NCI-H1436 (cell line): Measurements from ENCODE around the gene GJB1.
A peak's percentile ranks its signal among the peaks of the same experiment; 100 is the strongest.
"Not testable (repeated sequence)": the region's sequence is repeated elsewhere in the genome, so short reads cannot be mapped to it uniquely, and the experiment has no call there.

Experiments
- DNase-seq: peaks from one replicate; lab custom pipeline; 2025; lab: John Stamatoyannopoulos, UW

GJB1 gene

DNA sequence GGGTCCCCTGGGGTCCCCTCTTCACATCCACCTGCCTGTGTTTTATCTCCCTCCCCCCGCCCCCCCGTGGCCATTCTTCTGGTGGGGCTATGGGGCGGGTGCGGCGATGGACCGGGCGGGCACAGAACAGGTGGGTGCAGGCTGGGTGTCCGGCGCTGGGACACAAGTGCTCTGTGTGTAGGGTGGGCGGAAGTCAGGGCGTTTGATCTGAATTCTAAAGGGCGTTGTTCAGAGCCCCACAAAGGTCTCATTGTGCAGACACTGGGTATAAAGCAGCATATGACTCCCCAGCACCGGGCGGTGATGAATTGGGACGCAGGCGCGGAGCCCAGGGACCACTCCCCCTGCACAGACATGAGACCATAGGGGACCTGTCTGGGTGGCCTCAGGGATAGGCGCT lies at the start of gene GJB1:
TSS of gene GJB1 (plus strand) at position 296 of the 400 bp plus-strand sequence. CDS start 484 bp downstream, outside the sequence.
- no peak for DNase-seq

GRCh38 chrX:71173440-71173839 lies 49.6 kb upstream of the GJB1 start:
- DNase-seq = no peak

- no peak for DNase-seq
These were observed 48.2 kb upstream of the GJB1 start for GRCh38 chrX:71174795-71175194.

- DNase-seq = no peak
These were observed 47.5 kb upstream of the GJB1 start for GRCh38 chrX:71175531-71175930.

DNA sequence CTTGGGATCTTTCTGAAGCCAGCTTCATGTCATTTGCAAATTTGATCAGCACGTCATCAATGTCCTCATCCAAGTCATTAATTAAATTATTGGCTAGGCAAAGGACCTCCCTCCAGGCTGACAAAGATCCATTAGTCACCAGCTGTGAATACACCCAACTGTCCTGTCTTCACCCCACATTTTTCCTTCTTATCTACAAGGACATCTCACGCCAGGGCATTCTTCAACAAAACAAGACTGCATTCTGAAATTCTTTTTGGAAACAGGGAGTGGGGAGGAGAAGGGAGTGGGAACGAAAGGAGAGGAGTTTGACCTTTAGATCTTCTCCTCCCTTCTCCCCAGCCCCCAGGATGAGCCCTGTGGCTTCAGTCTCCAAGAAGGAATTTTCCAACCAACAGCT lies 45.7 kb upstream of the GJB1 start:
- no peak for DNase-seq

GRCh38 chrX:71178908-71179307 lies 44.1 kb upstream of the GJB1 start:
- peak; percentile 68 for DNase-seq

GRCh38 chrX:71180579-71181265 lies 42.3 kb upstream of the GJB1 start:
- not testable (repeated sequence) for DNase-seq

GRCh38 chrX:71181558-71181909 lies 41.5 kb upstream of the GJB1 start:
- DNase-seq = peak; percentile 53

DNA sequence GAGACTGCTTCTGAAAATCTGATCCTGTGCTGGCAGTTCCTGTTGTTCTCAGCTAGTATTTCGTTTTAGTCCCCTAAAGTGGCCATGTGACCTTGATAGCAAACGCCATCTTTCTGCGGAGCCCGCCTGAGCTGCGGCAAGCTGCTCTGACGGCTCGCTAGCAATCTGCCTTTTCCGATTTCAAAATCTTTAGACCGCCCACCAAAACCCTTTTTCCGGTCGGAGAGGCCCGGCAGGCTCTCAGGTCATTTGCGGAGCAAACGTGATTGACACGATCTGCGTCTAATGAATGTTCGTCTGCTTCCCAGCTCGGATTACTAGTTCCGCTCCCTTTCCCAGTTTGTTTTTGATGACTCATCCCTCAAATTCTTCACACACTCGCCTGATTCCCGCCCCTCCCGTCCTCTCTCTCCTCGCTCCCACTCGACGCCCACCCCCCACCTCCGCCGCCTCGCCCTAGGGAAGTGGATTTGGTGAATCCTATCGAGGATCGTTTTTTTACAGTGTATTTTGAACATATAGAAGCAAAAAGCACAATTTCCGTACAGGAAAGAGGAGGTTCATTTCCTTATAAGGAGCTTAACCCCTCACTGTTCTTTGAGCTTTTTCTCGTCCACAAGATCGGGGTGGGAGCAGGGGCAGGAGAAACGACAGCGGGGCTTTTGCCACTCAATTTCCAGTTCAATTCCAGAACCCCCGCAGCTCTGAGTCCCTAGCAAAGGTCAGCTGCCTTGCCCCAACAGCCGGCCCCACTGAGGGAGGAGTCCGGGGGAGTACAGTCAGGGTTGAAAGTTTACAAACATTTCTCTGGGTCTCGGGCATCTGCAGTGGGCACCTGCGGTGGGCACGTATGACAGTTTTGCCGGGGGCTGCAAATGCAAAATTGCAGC lies 40.9 kb upstream of the GJB1 start:
- DNase-seq = peak; percentile 98

DNA sequence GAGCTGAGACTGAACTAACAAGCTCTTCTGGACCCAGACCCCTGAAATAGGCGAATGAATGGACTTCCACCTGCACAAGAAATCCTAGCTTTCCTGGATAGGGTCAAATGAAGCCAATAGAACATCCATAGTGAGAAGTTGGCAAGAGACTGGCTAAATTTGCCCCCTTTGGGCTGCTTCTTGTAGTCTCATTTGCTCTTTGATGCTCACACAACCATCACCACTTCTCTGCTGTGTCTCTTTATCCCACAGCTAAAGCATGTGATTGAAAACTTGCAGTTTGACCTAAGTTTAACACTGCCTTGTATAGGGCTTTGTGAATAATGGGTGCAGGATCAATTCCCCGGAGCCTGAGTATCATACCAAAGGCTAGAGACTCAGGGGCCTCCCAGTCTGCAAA lies 40.2 kb upstream of the GJB1 start:
- DNase-seq = no peak

DNA sequence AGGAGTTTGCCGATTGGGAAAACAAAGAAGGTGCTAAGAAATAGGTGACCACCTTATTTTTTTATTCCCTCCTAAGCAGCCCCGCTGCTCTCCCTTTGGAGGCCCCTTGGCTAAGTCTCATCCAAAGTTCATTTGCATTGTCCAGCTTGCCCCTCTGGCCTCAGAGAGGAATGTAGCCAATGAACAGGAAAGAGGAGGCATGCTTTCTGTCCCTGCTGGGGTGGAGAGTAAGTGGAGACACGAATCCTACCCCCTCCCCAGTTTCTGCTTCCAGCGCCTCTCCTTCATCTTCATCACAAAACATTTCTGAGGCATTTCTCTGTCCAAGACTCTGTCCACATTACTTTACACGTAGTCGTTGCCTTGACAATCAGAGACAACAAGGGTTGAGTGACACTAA lies 39.7 kb upstream of the GJB1 start:
- no peak for DNase-seq

- DNase-seq = no peak
These were observed 38.9 kb upstream of the GJB1 start for GRCh38 chrX:71184092-71184491.

GRCh38 chrX:71184803-71185495 lies 38.1 kb upstream of the GJB1 start:
- DNase-seq = no peak

DNA sequence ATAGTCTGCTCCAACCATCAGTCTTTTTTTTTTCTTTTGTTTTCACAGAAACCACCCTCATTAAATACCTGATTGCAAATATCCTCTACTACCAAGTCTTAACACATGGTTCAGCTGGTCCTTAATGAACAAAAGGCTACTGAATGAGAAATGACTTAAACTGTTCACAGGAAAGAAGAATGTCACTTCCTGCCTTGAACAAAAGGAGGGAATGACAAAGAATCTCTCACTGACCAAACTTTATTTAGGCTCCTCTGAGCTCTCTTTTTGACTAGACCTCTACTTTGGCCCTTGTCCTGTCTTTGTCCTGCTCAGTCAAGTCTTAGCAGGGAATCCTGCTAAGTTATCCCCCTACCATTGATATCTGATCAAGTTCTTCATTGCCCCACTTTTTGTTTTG lies 31.8 kb upstream of the GJB1 start:
- no peak for DNase-seq

GRCh38 chrX:71195964-71196649 lies 26.9 kb upstream of the GJB1 start:
- no peak for DNase-seq

- DNase-seq = no peak
These were observed 25.0 kb upstream of the GJB1 start for GRCh38 chrX:71198066-71198465.

DNA sequence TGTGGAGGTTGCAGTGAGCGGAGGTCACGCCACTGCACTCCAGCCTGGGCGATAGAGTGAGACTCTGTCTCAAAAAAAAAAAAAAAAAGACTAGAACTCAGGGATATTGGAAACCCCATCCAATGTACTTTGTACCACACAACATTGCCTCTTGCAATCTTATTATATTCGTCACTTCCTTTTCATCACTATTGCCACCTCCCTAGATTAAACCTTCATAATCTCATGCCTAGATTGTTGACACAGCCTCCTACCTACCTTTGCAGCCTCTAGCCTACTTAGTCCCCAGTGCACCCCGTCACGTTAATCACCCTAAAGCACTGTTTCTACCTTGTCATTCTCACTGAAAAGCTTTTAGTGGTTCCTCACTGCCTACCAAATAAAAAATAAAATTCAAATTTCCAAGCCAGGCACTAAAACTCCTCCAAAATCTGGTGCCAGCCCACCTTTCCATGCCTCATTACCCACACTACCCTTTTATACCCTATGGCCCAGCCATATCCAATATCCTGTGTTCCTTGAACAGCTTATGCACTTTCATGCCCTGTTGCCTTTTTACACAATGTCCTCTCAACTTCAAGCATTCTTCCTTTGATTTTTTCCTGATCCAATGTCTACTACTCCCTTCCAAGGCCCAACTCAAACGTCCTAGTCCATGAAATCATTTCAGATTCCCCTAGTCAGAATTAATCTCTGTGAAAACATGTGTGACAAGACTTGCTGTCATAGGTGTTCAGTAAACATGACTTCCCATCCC lies 23.6 kb upstream of the GJB1 start:
- no peak for DNase-seq

DNA sequence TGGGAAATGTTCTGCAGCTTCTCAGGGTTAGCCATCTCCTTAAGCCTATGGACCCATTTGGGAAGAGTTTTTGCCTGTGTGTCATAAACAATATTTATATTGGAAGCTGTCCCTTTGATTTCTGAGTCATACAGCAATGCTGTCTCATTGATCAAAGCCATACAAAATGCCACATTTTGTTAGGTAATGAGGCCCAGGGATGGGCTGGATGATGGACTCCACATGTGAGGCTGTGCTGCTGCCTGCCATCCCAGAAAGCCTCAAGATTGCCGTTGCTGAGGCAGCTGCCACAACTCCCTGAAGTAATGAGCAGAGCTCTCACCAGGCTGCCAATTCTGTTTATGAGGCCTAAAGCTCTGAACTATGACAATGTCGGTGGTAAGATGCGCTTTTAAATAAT lies 12.2 kb upstream of the GJB1 start:
- DNase-seq = no peak

DNA sequence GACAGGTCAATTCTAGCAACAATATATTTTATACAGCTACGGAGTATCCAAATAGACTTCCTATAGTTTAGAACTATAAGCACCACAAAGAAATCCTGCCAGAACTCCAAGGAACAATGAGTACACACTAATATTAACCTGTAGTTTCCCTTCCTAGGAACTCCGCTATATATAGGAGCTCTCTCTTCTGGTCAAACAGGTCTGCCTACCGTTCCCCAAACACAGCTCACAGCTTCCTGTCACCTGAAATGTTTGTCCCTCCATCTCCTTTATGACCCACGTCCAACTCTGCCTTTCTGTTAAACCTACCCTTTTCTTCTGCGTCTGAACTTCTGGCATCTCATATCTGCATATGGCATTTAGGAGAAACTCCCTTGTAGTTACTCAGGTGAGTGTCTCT lies 10.5 kb upstream of the GJB1 start:
- no peak for DNase-seq

DNA sequence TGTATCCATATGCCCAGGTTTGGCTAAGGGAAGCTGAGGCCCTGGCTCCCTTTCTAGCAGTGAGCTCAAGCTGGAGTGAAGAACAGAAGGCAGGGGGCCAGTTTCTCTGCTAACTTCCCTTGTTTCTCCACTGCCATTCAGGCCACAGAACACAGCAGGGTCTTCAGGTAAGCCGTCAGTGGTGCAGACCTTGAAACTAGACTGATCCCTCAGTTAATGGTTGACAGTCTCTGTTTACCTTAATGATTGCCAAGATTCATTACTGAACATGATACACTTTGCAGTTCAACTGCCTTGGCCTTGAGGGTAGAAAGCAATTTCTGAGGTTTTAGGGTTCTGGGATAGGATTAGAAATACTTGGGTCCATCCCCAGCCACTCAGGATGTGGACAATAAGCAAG lies 8.9 kb upstream of the GJB1 start:
- DNase-seq = no peak

DNA sequence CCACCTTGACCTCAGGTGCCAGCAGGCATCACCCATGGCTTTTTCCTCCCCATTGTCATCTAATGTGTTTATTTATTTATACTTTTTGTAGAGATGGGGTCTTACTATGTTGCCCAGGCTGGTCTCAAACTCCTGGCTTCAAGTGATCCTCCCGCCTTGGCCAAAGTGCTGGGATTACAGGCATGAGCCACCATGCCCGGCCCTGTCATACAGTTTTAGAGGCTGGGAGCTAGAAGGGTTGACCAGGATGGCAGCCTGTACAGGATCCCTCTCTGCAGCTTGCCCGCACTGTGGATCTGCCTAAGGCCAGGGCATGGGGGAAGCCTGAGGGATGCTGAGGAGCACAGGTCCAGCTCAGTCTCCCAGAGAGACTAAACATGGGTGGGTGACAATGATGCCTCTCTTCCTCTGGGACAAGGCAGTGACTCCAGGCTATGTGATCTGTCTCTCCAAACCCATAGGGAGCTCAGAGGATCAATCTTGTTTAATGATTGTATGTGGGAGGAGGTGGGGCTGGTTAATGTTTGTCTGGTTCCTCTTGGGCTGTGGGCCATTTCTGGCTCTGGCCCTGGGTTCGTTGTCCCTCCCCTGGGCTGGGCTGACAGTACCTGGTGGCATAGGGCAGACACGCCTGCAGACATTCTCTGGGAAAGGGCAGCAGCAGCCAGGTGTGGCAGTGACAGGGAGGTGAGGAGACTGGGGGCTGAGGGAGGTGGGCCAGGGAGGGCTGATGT lies 8.3 kb upstream of the GJB1 start:
- no peak for DNase-seq
